ENCODE data around the gene IPCEF1.
"Not testable (repeated sequence)": the region's sequence is repeated elsewhere in the genome, so short reads cannot be mapped to it uniquely, and the experiment has no call there.

IPCEF1 gene

GRCh38 chr6:154329350-154330170, 27.0 kb downstream of the IPCEF1 start:
- no peak for DNase-seq

- not testable (repeated sequence) for DNase-seq
Measured at GRCh38 chr6:154327313-154327712, 29.3 kb downstream of the IPCEF1 start.

- DNase-seq: no peak
Measured at GRCh38 chr6:154325142-154325541, 31.5 kb downstream of the IPCEF1 start.

GRCh38 chr6:154320181-154320580, 36.4 kb downstream of the IPCEF1 start:
- no peak for DNase-seq

- no peak for DNase-seq
Measured at GRCh38 chr6:154319231-154319858, 37.3 kb downstream of the IPCEF1 start.

DNA sequence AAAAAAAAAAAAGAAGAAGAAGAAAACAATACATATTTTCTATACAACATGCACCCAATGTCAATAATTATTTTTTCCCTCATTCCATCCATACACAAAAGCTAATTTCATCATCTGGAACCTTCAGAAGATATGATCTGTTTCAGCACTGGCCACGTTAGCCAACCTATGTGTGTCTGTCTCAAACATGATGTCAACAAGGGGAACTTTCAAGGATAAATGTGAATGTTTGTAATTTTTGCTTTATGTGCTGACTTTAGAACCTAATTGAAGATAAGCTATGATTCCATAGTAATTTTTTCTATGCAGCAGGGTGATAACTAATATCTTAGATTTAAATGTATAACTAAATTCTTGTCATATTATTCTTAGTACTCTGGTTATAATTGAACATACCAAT, 37.9 kb downstream of the IPCEF1 start:
- no peak for DNase-seq

- no peak for DNase-seq
Measured at GRCh38 chr6:154316131-154316530, 40.5 kb downstream of the IPCEF1 start.

DNA sequence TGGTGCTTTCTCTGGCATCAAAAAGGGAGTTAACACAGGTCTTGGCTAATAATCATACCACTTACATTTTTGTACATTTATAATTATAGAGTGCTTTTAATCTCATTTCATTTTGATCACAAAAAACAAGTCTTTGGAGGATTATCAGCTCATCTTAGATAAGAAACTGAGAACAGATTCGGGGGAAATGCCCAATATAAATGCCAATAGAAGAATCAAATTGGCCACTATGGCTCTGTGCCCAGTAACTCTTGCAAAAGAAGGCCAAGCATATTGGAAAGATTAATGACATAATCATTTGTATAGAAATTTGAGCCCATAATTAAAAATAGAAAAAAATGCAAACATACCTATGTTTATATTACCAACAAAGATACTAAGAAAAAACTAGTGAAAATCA, 42.5 kb downstream of the IPCEF1 start:
- DNase-seq: no peak

DNA sequence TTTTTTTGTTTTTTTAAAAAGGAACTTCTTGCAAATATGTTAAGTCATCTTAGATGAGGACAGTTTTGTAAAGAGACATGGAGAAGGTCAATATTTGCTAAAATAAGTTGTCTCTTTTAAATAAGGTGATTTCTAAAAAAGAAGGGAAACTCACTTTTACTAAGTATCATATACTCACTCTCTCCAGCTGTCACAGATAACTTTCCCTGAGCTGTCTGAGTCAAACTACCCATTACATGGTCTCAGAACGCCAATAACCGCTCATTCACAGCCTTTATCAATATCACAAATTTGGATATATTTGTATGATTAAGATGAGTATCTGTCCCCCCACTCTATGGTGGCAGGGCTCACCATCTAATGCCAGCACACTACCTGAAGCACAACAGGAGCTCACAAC, 47.6 kb downstream of the IPCEF1 start:
- no peak for DNase-seq

- DNase-seq: no peak
Measured at GRCh38 chr6:154307696-154308425, 48.7 kb downstream of the IPCEF1 start.

DNA sequence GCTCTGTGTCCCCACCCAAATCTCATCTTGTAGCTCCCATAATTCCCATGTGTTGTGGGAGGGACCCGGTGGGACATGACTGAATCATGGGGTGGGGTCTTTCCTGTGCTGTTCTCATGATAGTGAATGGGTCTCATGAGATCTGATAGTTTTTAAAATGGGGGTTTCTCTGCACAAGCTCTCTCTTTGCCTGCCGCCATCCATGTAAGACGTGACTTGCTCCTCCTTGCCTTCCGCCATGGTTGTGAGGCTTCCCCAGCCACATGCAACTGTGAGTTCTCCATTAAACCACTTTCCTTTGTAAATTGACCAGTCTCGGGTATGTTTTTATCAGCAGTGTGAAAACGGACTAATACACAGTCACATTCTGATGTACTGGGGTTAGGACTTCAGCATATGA, 49.5 kb downstream of the IPCEF1 start:
- not testable (repeated sequence) for DNase-seq

DNA sequence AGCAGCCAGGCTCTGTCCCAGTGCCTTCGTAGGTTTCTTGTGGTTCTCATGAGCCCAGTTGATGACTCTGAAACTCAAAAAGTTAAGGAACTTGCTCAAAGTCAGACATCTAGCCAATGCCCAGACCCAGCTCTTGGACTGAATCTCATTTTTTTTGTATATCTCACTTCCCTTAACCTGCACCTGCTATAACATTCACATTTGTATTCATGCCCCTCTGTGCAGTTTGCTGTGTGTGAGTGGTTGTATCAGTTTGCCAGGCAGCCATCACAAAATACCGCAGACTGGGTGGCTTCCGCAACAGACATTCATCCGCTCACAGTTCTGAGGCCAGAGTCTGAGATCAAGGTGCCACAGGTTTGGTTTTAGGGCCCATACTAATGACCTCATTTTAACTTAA, 49.9 kb downstream of the IPCEF1 start:
- DNase-seq: peak in 1 of 2 donors; percentile 24

DNA sequence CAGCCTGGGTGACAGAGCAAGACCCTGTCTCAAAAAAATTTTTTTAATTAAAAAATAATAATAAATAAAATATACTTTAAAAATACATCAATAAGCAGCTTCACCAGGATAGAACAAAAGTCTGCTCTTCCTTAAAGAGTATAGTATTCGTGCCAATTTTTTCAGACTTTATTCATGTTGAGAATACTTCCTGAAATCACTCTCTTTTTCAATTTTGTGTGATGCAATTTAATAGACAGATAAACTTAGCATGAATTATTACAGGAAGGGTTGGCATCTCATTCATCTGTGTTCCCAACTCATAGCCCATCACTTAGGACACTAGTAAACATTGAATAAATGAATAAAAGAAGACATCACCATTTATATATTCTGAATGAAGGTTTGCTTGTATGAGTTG, 52.4 kb downstream of the IPCEF1 start:
- no peak for DNase-seq

- peak in 1 of 2 donors; percentile 15 for DNase-seq
Measured at GRCh38 chr6:154303642-154304041, 53.0 kb downstream of the IPCEF1 start.

- peak; percentile 31 to 60 for DNase-seq
Measured at GRCh38 chr6:154301839-154302752, 54.5 kb downstream of the IPCEF1 start.

DNA sequence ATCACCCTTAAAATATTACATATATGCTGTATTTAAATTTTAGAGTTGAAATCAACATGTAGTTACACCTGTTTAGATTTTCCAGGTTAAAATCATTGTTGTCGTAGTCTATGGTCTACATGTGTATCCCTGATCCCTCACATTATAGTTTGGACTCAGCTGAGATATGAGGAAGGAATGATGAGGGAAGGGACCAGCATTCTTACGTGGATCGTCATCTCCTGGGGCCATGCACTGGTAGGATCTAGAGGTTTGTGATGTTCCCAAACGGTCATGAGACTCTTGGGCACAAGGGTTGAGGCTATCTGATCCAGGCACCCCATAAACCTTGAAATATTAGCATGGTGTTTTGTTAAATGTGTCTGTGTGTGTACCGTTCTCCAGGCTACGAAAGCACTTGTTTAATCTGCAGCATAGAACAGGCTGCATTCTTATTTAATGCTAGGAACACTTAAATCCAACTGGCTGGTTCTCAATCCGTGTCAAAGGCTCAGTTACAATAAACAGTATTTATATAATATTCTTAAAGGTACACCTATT, 55.4 kb downstream of the IPCEF1 start:
- DNase-seq: no peak

DNA sequence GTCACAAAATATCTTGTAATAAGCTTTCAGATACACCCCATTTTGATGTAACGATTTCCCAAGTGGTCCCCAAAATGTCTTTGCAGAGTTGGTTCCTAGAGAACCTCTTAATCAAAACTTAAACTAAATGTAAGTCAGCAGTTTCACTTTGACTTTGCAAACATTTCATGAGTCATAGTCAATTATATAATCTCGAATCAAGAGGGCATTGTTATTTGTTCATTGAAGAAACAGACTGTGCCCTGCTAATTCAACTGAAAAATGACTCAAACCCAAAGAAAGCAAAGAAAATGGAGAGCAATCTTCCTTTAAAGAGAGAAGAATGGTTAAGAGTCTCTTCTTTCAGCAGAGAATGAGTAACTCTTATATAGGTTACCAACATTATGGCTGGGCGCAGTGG, 58.3 kb downstream of the IPCEF1 start:
- DNase-seq: no peak

DNA sequence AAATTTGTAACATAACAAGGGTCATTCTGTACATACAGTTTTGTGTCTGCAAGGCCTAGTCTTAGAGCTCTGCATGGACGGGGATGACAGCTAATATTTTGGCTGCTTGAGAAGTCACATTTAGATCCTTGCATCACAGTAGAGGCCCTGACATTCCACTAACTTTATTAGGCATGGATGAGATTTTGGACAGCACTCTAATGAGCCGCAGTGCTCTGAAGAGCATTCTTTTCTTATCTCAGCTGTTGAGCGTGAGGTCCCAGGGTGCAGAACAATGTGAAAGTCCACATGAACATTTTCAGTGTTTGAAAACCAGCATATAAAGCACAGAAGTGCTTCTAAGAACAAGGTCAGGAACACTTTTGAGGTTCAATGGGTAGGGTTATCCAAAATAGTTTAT, 58.9 kb downstream of the IPCEF1 start:
- DNase-seq: no peak

GRCh38 chr6:154297210-154297609, 59.4 kb downstream of the IPCEF1 start:
- no peak for DNase-seq

GRCh38 chr6:154295733-154296132, 60.9 kb downstream of the IPCEF1 start:
- DNase-seq: no peak

DNA sequence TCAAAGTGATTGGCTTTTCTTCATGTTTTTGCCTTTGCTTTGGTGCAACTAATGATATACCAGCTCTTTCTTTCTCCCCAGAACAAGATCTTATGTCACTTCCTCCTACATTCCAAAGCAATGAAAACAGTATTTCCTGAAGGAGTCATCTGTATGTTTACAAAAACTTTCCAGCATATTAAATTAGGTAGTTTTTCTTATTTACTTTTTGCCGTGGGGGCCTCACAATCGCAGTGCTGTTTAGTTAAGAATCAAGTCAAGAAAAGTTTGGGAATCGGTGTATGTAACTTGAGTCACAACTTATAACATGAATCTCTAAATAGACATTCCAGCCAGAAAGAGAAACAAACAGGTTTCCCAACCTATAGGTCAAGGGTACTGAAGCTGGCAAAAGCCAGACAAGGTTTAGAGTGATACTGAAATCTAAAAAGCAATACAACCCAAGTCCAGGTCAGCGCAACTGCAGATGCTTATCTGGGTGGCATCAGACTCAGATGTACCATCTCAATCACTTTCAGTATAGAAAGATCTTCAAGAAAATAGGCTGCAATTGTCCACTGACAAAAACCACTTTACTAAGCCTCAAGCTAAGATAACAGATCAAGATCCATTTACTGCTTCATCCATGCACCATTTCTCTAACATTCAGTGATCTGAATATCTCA, 63.6 kb downstream of the IPCEF1 start:
- DNase-seq: no peak

GRCh38 chr6:154292066-154292465, 64.5 kb downstream of the IPCEF1 start:
- no peak for DNase-seq
